GM18868 (cell line): ENCODE results near the gene C3orf20.
"Not testable (repeated sequence)": the region's sequence is repeated elsewhere in the genome, so short reads cannot be mapped to it uniquely, and the experiment has no call there.

ENCODE experiments used
- ATAC-seq: cut with Tn5 transposase; IDR thresholded peaks from one replicate; pipeline ENCODE4 v1.9.1; 2021; ENCODE audit warnings: mild to moderate bottlenecking, moderate library complexity; ENCODE audit not compliant: unreplicated experiment

The C3orf20 gene

GRCh38 chr3:14793858-14794234 is 118.9 kb downstream of the C3orf20 start:
- no peak for ATAC-seq

DNA sequence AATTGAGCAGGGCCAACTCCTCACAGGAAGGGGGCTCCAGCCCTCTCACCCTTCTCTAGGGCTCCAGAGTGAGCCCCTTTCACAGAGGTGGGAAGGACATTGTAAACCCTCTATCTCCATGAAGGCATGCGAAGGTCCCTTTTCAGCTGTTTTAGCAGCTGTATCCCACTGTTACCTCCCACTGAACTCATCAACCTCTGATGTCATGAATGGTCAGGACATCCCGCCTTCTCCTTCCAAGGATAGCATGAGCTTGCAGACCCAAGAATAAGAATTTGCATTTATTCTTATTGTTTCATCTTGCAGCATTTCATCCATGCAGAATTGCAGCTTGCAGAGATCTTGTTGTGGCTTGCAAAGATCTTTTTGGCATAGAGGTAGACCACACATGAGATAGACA is 119.5 kb downstream of the C3orf20 start:
- ATAC-seq, result no peak

GRCh38 chr3:14795996-14796395 is 121.1 kb downstream of the C3orf20 start:
- no peak for ATAC-seq

- ATAC-seq, result no peak
Measured at GRCh38 chr3:14796403-14797077, 121.6 kb downstream of the C3orf20 start.

- ATAC-seq, result no peak
Measured at GRCh38 chr3:14797731-14798130, 122.8 kb downstream of the C3orf20 start.

DNA sequence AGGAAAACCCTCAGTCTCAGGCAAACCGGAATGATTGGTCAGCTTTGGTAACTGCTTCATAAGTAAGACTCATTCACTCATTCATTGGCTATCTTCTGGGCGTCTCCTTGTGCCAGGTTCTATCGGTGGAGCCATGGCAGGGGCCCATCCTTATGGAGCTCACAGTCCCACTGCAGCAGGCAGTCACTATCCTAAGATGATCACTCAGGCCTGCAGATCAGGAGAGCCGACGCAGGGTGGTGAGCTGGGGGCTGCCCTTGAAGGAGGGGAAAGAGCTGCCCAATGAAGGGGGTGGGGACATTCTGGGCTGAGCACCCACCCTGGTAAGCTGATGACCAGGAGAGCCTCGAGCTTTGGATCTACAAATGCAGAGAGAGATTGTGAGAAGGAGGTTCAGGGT is 123.3 kb downstream of the C3orf20 start:
- ATAC-seq, result no peak

GRCh38 chr3:14799146-14799545 is 124.2 kb downstream of the C3orf20 start:
- ATAC-seq, result no peak

GRCh38 chr3:14801031-14801430 is 126.1 kb downstream of the C3orf20 start:
- ATAC-seq, result no peak

GRCh38 chr3:14801668-14802380 is 126.9 kb downstream of the C3orf20 start:
- ATAC-seq, result peak; percentile 60

DNA sequence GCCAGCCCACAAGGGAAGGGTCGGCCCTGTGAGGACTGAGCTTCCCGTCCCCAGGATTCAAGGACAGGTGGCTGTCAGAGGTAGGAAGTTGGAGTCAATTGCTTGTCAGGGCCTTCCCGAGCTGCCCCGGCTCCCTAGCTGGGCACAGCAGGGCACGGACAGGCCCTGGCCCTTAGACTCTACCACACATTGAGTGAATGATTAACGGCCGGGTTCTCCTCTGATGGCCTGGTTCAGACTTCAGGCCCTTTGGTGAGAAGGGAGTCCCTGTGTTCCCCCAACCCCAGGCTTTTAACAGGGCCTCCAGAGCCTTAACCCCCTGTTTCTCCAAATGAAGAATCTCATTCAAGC is 127.4 kb downstream of the C3orf20 start:
- no peak for ATAC-seq

DNA sequence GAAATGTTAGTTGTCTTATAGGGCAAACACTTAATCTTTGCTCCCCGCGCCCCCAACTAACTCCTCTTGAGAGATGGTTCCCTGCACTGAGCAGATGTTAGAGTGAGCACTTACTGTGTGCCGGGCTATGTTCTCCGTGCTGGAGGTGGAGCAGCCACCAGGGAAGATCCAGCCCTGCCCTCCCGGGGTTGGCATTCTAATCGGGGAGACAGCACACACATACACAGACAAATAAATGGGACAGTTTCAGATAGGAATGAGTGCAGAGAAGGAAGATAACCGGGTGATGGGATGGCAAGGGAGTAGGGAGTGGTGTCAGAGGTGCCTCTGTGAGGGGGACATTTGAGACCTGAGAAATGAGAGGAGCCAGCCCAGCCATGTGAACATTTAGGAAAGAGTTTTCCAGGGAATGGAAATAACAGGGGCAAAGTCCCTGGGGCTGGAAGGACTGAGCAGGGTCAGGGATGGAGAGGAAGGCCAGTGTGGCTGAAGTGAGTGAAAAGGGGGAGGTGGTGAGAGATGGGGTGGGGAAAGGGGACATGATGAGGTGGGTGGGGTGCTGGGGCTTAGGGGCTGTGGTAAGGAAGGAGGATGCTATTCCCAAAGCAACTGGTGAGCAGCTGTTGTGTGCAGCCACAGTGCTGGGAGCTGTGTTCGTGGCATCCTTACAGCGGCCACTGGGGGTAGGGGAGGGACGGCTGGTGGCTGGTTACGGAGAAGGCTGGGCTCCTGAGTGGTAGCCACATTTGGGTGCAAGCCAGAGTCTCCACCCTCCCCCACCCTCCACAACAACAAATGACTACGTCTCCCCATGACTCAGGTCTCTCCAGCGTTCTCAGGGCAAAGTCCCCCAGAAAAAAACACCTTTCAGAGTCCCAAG is 128.4 kb downstream of the C3orf20 start:
- ATAC-seq, result no peak

GRCh38 chr3:14803981-14804834 is 129.3 kb downstream of the C3orf20 start:
- no peak for ATAC-seq

DNA sequence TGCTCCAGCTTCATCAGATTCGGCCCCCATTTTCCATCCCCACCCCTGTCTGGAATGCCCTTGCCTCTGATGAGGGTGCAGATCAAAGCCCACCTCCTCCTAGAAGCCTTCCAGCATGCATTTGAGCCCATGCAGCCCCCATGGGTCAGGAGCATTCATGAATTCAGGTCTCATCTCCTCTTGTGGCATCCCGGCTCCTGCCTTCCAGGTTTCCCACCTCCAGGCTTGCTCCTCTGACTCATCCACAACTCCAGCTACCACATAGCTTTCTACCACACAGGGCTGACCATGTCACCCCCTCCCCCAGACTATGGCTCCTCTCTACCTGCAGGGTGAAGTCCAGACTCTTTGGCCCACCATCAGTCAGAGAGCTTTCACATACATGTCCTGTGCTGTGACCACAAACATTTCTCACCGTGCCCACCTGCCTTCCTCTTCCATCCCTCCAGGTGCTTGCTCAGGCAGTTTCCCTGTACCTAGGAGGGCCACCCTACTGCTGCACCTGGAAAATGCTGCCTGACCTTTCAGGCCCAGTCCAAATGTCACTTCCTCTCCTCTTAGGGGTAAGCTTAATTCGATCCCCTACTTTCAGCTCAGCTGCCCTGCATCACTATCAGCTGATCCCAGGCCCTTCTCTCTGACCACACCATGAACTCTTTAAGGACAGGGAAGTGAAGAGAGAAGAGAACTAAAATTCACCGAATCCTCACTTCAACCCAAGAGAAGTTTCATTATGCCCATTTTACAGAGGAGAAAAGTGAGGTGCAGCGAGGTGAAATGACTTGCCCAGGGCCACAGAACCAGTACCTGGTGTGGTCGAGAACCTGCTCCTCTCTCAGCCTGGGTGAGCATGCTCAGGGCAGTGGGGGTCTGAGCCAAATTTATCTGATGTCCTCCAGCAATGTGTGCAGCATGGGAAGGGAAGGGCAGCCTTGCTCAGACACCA is 130.2 kb downstream of the C3orf20 start:
- ATAC-seq, result no peak

GRCh38 chr3:14805961-14806537 is 131.1 kb downstream of the C3orf20 start:
- no peak for ATAC-seq

- peak; percentile 52 for ATAC-seq
Measured at GRCh38 chr3:14806641-14807263, 131.8 kb downstream of the C3orf20 start.

DNA sequence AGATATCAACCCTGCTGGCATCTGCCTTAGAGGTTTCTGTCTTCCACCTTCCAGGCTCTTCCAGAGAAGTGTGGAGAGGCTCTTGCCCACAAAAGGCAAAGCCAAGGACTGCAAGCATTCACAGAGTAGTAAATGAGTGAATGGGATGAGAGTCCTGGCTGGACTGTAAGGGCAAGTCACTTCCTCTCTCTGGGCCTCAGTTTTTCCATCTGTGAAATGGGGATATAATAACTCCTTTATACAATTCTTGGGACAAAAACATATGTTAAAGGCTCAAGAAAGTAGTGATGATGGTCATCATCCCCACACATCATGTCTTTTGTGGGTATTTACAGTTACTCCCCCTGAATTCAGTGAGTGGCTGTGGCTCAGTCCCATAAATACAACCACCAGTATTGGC is 133.1 kb downstream of the C3orf20 start:
- no peak for ATAC-seq

DNA sequence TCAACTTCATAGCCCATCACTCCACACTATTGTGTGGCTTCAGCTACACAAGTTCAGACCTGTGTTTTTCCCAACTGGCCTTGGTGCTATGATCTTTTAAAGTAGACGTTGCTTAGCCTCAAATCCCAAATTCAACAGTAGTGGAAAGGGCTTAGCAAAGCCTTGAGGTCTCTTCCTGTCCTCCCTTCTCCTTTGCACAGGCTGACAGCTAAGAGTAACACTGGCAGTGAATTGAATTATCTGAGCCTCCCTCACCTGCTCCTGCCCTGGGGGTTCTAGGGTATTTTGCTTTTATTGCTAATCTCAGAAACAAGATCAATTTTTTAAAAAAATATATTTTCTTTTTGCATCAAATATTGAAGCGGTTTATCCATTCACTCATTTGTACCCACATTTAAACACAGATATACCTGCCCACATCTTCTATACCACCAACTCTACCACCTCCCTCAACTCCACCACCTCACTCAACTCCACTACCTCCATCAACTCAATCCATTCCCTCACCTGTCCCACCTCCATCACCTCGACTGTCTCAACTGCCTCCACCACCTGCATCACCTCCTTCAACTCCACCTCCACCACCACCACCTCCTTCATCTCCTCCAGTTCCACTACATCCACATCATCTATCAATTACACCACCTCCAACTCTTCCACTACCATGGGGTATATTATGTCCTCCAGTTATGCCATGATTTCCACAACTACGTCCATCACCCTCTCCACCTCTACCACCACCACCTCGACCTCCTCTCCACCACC is 133.7 kb downstream of the C3orf20 start:
- ATAC-seq, result no peak

DNA sequence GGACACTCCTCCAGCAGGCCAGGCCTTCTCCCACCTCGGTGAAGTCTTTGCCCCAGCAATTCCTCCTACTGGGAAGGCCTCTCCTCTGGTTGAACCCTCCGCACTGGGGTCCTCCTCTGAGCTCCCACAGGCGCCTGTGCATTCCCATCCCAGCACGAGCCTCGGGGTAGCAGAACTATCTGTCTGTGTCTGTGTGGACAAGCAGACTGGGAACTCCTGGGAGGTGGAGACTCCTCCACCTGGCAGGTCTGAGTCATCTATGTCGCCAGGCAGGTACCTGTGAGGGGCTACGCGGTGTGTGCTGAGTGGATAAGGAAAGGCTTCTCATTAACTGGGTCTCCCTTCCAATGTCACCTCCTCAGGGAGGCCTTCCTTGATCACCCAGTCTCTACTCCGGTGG is 134.7 kb downstream of the C3orf20 start:
- not testable (repeated sequence) for ATAC-seq
